HepG2 (cell line): ENCODE results near the gene ZAR1L. TPM values are rescaled to one million over a fixed set of nuclear protein-coding genes. Genes with fewer than 3 reads are reported as not detected.

Experiments used
- BRD4 ChIP-seq: sonication (generic); formaldehyde crosslinking; IDR thresholded peaks from 2 replicates; pipeline ENCODE4 v1.4.0; 2020; ENCODE audit warnings: missing genetic modification reagents
- CREB1 ChIP-seq, 2 experiments: fragments of 450-650 bp in 1 of 2; IDR thresholded peaks; 2 replicates each; pipeline ENCODE4 v1.6.1; 2016 to 2017; ENCODE audit warnings: control low read depth in 1 of 2, mild to moderate bottlenecking in 1 of 2, missing compliant biosample characterization in 1 of 2, missing genetic modification characterization in 1 of 2
- ETV5 ChIP-seq: IDR thresholded peaks from 2 replicates; pipeline ENCODE4 v1.6.1; 2018; ENCODE audit warnings: missing biosample characterization, missing genetic modification reagents, inconsistent platforms, borderline replicate concordance
- FOXM1 ChIP-seq: sonication (generic); formaldehyde crosslinking; IDR thresholded peaks from 2 replicates; pipeline ENCODE4 v1.5.0; 2020; ENCODE audit warnings: missing genetic modification reagents
- IKZF4 ChIP-seq: sonication (generic); formaldehyde crosslinking; IDR thresholded peaks from 2 replicates; pipeline ENCODE4 v1.5.1; 2020; ENCODE audit warnings: borderline replicate concordance, mild to moderate bottlenecking, low read depth, missing genetic modification reagents; ENCODE audit errors: not compliant biosample characterization
- KLF6 ChIP-seq: IDR thresholded peaks from 2 replicates; pipeline ENCODE4 v1.8.0; 2016; ENCODE audit warnings: missing biosample characterization, missing genetic modification reagents
- MEIS2 ChIP-seq: sonication (generic); formaldehyde crosslinking; IDR thresholded peaks from 2 replicates; pipeline ENCODE4 v1.9.0; 2021; ENCODE audit warnings: mild to moderate bottlenecking, missing genetic modification reagents
- RBFOX2 ChIP-seq: fragments of 200-400 bp; formaldehyde crosslinking; IDR thresholded peaks from 2 replicates; pipeline ENCODE4 v1.6.1; 2017; ENCODE audit warnings: low read depth, mild to moderate bottlenecking, low read length
- SIX4 ChIP-seq: sonication (generic); formaldehyde crosslinking; IDR thresholded peaks from 2 replicates; pipeline ENCODE4 v1.4.0; 2020; ENCODE audit warnings: missing genetic modification reagents
- TEAD3 ChIP-seq: optimal IDR thresholded peaks from 2 replicates; pipeline ENCODE3; 2016; ENCODE audit warnings: borderline replicate concordance
- ZBTB38 ChIP-seq: sonication (generic); formaldehyde crosslinking; IDR thresholded peaks from 2 replicates; pipeline ENCODE4 v1.5.1; 2020; ENCODE audit warnings: mild to moderate bottlenecking, missing genetic modification reagents
- ZKSCAN8 ChIP-seq: IDR thresholded peaks from 2 replicates; pipeline ENCODE4 v1.6.1; 2016; ENCODE audit warnings: borderline replicate concordance, missing genetic modification reagents, missing compliant biosample characterization
- ZNF557 ChIP-seq: sonication (generic); formaldehyde crosslinking; IDR thresholded peaks from 2 replicates; pipeline ENCODE4 v1.4.0; 2020; ENCODE audit warnings: missing genetic modification reagents
- ZNF761 ChIP-seq: sonication (generic); formaldehyde crosslinking; conservative IDR thresholded peaks from 2 replicates; pipeline ENCODE4 v1.4.0; 2020; ENCODE audit warnings: mild to moderate bottlenecking, missing genetic modification reagents
- ZNF772 ChIP-seq: sonication (generic); formaldehyde crosslinking; IDR thresholded peaks from 2 replicates; pipeline ENCODE4 v1.5.0; 2020; ENCODE audit warnings: mild to moderate bottlenecking, missing genetic modification reagents
- polyA plus RNA-seq, 8 experiments: library from polyadenylated mRNA; depleted of rRNA in 3 of 8; stranded (reverse) in 7 of 8; unstranded in 1 of 8; fragments of >200 nt; fragmentation: Illumina TruSeq in 4 of 8; extraction: Trizol in 4 of 8; gene quantifications; 2 replicates each; pipeline versions ENCODE4 v1.2.1 to v1.2.3, GENCODE V29; 2011 to 2016; ENCODE audit warnings: low read depth in 4 of 8, missing spikeins in 1 of 8, mixed read lengths in 1 of 8; ENCODE audit not compliant: insufficient read depth in 1 of 8
- total RNA-seq, 5 experiments: library from RNA; depleted of rRNA; stranded (reverse); fragments of >200 nt; fragmentation: Illumina TruSeq; extraction: Trizol; gene quantifications; 2 replicates each; pipeline ENCODE4 v1.2.3, GENCODE V29; 2016; ENCODE audit warnings: low read depth in 1 of 5
- TF ChIP-seq, protein P1 (sequence below): sonication (generic); formaldehyde crosslinking; IDR thresholded peaks from 2 replicates; pipeline ENCODE4 v1.5.1; 2020; ENCODE audit warnings: missing genetic modification reagents, mild to moderate bottlenecking, borderline replicate concordance
- TF ChIP-seq, protein P2 (sequence below): sonication (generic); formaldehyde crosslinking; IDR thresholded peaks from 2 replicates; pipeline ENCODE4 v1.4.0; 2020; ENCODE audit warnings: missing genetic modification reagents
- TF ChIP-seq, protein P3 (sequence below): IDR thresholded peaks from 2 replicates; pipeline ENCODE4 v1.6.1; 2016
- TF ChIP-seq, protein P4 (sequence below): sonication (generic); formaldehyde crosslinking; IDR thresholded peaks from 2 replicates; pipeline ENCODE4 v1.4.0; 2020; ENCODE audit warnings: missing genetic modification reagents
- TF ChIP-seq, protein P5 (sequence below): sonication (generic); formaldehyde crosslinking; IDR thresholded peaks from 2 replicates; pipeline ENCODE4 v1.4.0; 2020; ENCODE audit warnings: mild to moderate bottlenecking, missing genetic modification reagents
- TF ChIP-seq, protein P6 (sequence below): sonication (generic); formaldehyde crosslinking; IDR thresholded peaks from 2 replicates; pipeline ENCODE4 v1.4.0; 2020; ENCODE audit warnings: missing genetic modification reagents

Gene ZAR1L
- total and polyA plus RNA-seq, 2 of the 13 experiments (the other 11 are each of a cell fraction or from before 2014, with no cell fraction given) = 0.09 TPM; not detected in 1

DNA sequence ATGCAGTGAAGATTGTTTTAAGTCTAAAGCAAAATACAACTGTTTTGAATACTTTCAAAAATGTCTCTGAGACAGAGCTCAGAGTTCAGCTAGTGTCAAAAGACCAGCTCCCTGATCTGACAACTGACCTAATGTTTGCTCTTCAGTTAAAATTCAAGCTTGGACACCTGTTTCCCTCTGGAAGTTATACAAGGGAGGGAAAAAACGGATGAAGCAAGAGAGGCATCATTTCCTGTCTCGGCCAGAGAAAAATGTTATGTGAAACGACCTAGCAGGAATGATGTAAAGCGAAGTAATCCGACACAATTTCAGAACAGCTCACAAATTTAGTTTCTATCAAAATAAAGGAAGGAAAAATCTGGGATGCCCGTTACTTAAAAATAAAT lies 59.4 kb downstream of the ZAR1L start (continued):
- TF ChIP-seq ETV5 (CRISPR knock-in tag) (peak; percentile 96), ZBTB38 (CRISPR knock-in tag) (no peak), ZNF772 (CRISPR knock-in tag) (no peak), ZNF557 (CRISPR knock-in tag) (0 out of 2 replicates have a peak, but pooled peaks have one; percentile 56), FOXM1 (CRISPR knock-in tag) (no peak), ZNF761 (CRISPR knock-in tag) (no peak; the same call in 1 of the 2 replicates), BRD4 (CRISPR knock-in tag) (0 out of 2 replicates have a peak, but pooled peaks have one; percentile 9), IKZF4 (no peak), CREB1 (IDR thresholded peaks at IDR 0.05) (peak; percentile 58), CREB1 (CRISPR knock-in tag; IDR thresholded peaks at IDR 0.05) (peak; percentile 85), RBFOX2 (no peak), MEIS2 (CRISPR knock-in tag) (peak; percentile 81), ZKSCAN8 (CRISPR knock-in tag) (peak; percentile 80; the same call in 1 of the 2 replicates), TEAD3 (CRISPR knock-in tag) (peak; percentile 77), KLF6 (CRISPR knock-in tag) (0 out of 2 replicates have a peak, but pooled peaks have one; percentile 47), SIX4 (CRISPR knock-in tag) (peak; percentile 80; the same call in 1 of the 2 replicates)
- TF ChIP-seq, protein P1, sequence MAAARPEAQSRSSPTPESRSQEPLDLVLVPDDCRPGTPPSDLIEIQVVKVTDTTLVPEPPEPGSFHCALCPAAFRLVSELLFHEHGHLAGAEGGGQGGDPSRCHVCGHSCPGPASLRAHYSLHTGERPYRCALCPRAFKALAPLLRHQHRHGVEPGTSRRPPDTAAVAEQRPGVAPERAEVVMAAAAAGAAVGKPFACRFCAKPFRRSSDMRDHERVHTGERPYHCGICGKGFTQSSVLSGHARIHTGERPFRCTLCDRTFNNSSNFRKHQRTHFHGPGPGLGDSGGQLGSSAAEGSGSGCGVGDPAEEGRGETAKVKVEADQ = no peak
- TF ChIP-seq, protein P2, sequence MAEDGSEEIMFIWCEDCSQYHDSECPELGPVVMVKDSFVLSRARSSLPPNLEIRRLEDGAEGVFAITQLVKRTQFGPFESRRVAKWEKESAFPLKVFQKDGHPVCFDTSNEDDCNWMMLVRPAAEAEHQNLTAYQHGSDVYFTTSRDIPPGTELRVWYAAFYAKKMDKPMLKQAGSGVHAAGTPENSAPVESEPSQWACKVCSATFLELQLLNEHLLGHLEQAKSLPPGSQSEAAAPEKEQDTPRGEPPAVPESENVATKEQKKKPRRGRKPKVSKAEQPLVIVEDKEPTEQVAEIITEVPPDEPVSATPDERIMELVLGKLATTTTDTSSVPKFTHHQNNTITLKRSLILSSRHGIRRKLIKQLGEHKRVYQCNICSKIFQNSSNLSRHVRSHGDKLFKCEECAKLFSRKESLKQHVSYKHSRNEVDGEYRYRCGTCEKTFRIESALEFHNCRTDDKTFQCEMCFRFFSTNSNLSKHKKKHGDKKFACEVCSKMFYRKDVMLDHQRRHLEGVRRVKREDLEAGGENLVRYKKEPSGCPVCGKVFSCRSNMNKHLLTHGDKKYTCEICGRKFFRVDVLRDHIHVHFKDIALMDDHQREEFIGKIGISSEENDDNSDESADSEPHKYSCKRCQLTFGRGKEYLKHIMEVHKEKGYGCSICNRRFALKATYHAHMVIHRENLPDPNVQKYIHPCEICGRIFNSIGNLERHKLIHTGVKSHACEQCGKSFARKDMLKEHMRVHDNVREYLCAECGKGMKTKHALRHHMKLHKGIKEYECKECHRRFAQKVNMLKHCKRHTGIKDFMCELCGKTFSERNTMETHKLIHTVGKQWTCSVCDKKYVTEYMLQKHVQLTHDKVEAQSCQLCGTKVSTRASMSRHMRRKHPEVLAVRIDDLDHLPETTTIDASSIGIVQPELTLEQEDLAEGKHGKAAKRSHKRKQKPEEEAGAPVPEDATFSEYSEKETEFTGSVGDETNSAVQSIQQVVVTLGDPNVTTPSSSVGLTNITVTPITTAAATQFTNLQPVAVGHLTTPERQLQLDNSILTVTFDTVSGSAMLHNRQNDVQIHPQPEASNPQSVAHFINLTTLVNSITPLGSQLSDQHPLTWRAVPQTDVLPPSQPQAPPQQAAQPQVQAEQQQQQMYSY = no peak
- TF ChIP-seq, protein P3, sequence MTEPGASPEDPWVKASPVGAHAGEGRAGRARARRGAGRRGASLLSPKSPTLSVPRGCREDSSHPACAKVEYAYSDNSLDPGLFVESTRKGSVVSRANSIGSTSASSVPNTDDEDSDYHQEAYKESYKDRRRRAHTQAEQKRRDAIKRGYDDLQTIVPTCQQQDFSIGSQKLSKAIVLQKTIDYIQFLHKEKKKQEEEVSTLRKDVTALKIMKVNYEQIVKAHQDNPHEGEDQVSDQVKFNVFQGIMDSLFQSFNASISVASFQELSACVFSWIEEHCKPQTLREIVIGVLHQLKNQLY (CRISPR knock-in tag) = peak; percentile 58; the same call in 1 of the 2 replicates
- TF ChIP-seq, protein P4, sequence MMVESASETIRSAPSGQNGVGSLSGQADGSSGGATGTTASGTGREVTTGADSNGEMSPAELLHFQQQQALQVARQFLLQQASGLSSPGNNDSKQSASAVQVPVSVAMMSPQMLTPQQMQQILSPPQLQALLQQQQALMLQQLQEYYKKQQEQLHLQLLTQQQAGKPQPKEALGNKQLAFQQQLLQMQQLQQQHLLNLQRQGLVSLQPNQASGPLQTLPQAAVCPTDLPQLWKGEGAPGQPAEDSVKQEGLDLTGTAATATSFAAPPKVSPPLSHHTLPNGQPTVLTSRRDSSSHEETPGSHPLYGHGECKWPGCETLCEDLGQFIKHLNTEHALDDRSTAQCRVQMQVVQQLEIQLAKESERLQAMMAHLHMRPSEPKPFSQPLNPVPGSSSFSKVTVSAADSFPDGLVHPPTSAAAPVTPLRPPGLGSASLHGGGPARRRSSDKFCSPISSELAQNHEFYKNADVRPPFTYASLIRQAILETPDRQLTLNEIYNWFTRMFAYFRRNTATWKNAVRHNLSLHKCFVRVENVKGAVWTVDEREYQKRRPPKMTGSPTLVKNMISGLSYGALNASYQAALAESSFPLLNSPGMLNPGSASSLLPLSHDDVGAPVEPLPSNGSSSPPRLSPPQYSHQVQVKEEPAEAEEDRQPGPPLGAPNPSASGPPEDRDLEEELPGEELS (CRISPR knock-in tag) = peak; percentile 79
- TF ChIP-seq, protein P5, sequence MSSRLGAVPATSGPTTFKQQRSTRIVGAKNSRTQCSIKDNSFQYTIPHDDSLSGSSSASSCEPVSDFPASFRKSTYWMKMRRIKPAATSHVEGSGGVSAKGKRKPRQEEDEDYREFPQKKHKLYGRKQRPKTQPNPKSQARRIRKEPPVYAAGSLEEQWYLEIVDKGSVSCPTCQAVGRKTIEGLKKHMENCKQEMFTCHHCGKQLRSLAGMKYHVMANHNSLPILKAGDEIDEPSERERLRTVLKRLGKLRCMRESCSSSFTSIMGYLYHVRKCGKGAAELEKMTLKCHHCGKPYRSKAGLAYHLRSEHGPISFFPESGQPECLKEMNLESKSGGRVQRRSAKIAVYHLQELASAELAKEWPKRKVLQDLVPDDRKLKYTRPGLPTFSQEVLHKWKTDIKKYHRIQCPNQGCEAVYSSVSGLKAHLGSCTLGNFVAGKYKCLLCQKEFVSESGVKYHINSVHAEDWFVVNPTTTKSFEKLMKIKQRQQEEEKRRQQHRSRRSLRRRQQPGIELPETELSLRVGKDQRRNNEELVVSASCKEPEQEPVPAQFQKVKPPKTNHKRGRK (CRISPR knock-in tag) = no peak
- TF ChIP-seq, protein P6, sequence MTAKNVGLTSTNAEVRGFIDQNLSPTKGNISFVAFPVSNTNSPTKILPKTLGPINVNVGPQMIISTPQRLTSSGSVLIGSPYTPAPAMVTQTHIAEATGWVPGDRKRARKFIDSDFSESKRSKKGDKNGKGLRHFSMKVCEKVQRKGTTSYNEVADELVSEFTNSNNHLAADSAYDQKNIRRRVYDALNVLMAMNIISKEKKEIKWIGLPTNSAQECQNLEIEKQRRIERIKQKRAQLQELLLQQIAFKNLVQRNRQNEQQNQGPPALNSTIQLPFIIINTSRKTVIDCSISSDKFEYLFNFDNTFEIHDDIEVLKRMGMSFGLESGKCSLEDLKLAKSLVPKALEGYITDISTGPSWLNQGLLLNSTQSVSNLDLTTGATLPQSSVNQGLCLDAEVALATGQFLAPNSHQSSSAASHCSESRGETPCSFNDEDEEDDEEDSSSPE (CRISPR knock-in tag) = peak; percentile 77
